H1 (cell line): Measurements from ENCODE around the gene SLC35E1. TPM values are rescaled to one million over a fixed set of nuclear protein-coding genes. Genes with fewer than 3 reads are reported as not detected.

ENCODE experiments used
- SP1 ChIP-seq: IDR thresholded peaks from 2 replicates; pipeline ENCODE4 v1.6.1; 2011; ENCODE audit warnings: low read depth, low read length
- polyA plus RNA-seq, 7 experiments: library from polyadenylated mRNA; depleted of rRNA in 3 of 7; stranded (reverse) in 5 of 7; unstranded in 2 of 7; fragments of >200 nt in 5 of 7; fragments of 200-250 nt in 2 of 7; gene quantifications; 1 replicate in 5 of 7; 2 replicates in 1 of 7; 4 replicates in 1 of 7; pipeline versions ENCODE4 v1.2.1 to v1.2.3, GENCODE V29; 2011 to 2013; ENCODE audit warnings: missing spikeins in 2 of 7, mixed read lengths in 2 of 7
- total RNA-seq: library from RNA; stranded (reverse); fragmentation: NEBNext Ultra II Directional; extraction: Animal tissue kit (Norgen Biotek cat#: 25700); gene quantifications from 2 replicates; pipeline ENCODE4 v1.2.1, GENCODE V29; 2021
- TF ChIP-seq, protein P1 (sequence below): fragments of 300-600 bp; sonication (generic); IDR thresholded peaks from 2 replicates; pipeline ENCODE4 v1.7.1; 2012; ENCODE audit warnings: low read length, moderate library complexity, mild to moderate bottlenecking, inconsistent platforms; ENCODE audit not compliant: insufficient replicate concordance

Gene SLC35E1
- total and polyA plus RNA-seq, 2 of the 8 experiments (the other 6 are each of a cell fraction or from before 2014, with no cell fraction given), result 26.0 to 31.9 TPM

DNA sequence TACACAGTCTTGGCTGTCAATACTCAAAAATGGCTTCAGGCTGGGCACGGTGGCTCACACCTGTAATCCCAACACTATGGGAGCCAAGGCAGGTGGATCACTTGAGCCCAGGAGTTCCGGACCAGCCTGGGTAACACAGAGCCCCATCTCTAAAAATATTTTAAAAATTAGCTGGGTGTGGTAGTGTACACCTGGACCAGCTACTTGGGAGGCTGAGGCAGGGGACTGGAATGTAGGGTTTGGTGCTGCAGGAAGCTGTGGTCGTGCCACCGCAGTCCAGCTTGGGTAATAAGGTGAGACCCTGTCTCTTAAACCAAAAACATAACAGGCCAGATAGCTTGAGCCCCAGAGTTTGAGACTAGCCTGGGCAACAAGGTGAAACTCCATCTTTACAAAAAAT is 23.3 kb downstream of the SLC35E1 start (continued):
- TF ChIP-seq, protein P1, sequence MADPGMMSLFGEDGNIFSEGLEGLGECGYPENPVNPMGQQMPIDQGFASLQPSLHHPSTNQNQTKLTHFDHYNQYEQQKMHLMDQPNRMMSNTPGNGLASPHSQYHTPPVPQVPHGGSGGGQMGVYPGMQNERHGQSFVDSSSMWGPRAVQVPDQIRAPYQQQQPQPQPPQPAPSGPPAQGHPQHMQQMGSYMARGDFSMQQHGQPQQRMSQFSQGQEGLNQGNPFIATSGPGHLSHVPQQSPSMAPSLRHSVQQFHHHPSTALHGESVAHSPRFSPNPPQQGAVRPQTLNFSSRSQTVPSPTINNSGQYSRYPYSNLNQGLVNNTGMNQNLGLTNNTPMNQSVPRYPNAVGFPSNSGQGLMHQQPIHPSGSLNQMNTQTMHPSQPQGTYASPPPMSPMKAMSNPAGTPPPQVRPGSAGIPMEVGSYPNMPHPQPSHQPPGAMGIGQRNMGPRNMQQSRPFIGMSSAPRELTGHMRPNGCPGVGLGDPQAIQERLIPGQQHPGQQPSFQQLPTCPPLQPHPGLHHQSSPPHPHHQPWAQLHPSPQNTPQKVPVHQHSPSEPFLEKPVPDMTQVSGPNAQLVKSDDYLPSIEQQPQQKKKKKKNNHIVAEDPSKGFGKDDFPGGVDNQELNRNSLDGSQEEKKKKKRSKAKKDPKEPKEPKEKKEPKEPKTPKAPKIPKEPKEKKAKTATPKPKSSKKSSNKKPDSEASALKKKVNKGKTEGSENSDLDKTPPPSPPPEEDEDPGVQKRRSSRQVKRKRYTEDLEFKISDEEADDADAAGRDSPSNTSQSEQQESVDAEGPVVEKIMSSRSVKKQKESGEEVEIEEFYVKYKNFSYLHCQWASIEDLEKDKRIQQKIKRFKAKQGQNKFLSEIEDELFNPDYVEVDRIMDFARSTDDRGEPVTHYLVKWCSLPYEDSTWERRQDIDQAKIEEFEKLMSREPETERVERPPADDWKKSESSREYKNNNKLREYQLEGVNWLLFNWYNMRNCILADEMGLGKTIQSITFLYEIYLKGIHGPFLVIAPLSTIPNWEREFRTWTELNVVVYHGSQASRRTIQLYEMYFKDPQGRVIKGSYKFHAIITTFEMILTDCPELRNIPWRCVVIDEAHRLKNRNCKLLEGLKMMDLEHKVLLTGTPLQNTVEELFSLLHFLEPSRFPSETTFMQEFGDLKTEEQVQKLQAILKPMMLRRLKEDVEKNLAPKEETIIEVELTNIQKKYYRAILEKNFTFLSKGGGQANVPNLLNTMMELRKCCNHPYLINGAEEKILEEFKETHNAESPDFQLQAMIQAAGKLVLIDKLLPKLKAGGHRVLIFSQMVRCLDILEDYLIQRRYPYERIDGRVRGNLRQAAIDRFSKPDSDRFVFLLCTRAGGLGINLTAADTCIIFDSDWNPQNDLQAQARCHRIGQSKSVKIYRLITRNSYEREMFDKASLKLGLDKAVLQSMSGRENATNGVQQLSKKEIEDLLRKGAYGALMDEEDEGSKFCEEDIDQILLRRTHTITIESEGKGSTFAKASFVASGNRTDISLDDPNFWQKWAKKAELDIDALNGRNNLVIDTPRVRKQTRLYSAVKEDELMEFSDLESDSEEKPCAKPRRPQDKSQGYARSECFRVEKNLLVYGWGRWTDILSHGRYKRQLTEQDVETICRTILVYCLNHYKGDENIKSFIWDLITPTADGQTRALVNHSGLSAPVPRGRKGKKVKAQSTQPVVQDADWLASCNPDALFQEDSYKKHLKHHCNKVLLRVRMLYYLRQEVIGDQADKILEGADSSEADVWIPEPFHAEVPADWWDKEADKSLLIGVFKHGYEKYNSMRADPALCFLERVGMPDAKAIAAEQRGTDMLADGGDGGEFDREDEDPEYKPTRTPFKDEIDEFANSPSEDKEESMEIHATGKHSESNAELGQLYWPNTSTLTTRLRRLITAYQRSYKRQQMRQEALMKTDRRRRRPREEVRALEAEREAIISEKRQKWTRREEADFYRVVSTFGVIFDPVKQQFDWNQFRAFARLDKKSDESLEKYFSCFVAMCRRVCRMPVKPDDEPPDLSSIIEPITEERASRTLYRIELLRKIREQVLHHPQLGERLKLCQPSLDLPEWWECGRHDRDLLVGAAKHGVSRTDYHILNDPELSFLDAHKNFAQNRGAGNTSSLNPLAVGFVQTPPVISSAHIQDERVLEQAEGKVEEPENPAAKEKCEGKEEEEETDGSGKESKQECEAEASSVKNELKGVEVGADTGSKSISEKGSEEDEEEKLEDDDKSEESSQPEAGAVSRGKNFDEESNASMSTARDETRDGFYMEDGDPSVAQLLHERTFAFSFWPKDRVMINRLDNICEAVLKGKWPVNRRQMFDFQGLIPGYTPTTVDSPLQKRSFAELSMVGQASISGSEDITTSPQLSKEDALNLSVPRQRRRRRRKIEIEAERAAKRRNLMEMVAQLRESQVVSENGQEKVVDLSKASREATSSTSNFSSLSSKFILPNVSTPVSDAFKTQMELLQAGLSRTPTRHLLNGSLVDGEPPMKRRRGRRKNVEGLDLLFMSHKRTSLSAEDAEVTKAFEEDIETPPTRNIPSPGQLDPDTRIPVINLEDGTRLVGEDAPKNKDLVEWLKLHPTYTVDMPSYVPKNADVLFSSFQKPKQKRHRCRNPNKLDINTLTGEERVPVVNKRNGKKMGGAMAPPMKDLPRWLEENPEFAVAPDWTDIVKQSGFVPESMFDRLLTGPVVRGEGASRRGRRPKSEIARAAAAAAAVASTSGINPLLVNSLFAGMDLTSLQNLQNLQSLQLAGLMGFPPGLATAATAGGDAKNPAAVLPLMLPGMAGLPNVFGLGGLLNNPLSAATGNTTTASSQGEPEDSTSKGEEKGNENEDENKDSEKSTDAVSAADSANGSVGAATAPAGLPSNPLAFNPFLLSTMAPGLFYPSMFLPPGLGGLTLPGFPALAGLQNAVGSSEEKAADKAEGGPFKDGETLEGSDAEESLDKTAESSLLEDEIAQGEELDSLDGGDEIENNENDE, result no peak
- no peak for TF ChIP-seq SP1
